HepG2 (cell line): ENCODE measurements around the gene GLIS1. TPM values are rescaled to one million over a fixed set of nuclear protein-coding genes. Genes with fewer than 3 reads are reported as not detected.

ENCODE experiments used
- ATAC-seq: fragments of 200-7000 bp; cut with Tn5 transposase; 3 replicates; pipeline ENCODE4 v1.9.1; 2020; ENCODE audit warnings: mild to moderate bottlenecking, moderate library complexity
- BruUV-seq: library from RNA; stranded (reverse); fragments of 400-500 nt; replicated peaks from 2 replicates; lab custom pipeline; 2021; lab: Mats Ljungman, UMichigan
- CTCF ChIA-PET: fragments of 300-600 bp; formaldehyde crosslinking; extraction: SDS; loops from one replicate; lab custom pipeline; 2021; ENCODE audit warnings: low total read pairs, inconsistent platforms, low intra/inter-chr PET ratio; lab: Yijun Ruan, JAX
- POLR2A ChIA-PET: fragments of 350-600 bp; sonication (Branson Sonifier 250); formaldehyde crosslinking; loops from one replicate; lab custom pipeline; 2020; ENCODE audit warnings: antibody characterized with exemption, inconsistent platforms; lab: Yijun Ruan, JAX
- DNase-seq: peaks from one replicate; pipeline ENCODE4 v3.0.0-alpha.2; 2015; ENCODE audit warnings: low spot score
- FAIRE-seq: peaks from 3 replicates; lab custom pipeline; 2011; peaks lifted over from hg19 to GRCh38; lab: Jason Lieb, UNC
- H2AFZ ChIP-seq: one replicate; pipeline ENCODE4 v1.6.1; 2011; ENCODE audit warnings: low read length, inconsistent platforms
- H3K27ac ChIP-seq: fragments of 300-600 bp; 3 replicates; pipeline ENCODE4 v1.8.0; 2011; ENCODE audit warnings: mixed run types, mild to moderate bottlenecking, mixed read lengths, low read length, inconsistent platforms; ENCODE audit not compliant: insufficient read depth; ENCODE audit errors: extremely low read length
- H3K27me3 ChIP-seq, 2 experiments: fragments of 200-600 bp in 1 of 2; 2 replicates in 1 of 2; 3 replicates in 1 of 2; pipeline versions ENCODE4 v1.6.0 to v1.8.0; 2011; ENCODE audit warnings: low read length in 2 of 2, mild to moderate bottlenecking in 2 of 2, moderate library complexity in 2 of 2, inconsistent platforms in 1 of 2; ENCODE audit not compliant: insufficient read depth in 2 of 2, control insufficient read depth in 1 of 2
- H3K36me3 ChIP-seq, 2 experiments: fragments of 200-600 bp in 1 of 2; replicated peaks in 1 of 2; 2 replicates in 1 of 2; 3 replicates in 1 of 2; pipeline versions ENCODE4 v1.5.1 to v1.8.0; 2011; ENCODE audit warnings: low read length in 2 of 2, inconsistent platforms in 1 of 2; ENCODE audit not compliant: insufficient read depth in 2 of 2, control insufficient read depth in 1 of 2
- H3K4me1 ChIP-seq: 2 replicates; pipeline ENCODE4 v1.5.1; 2012; ENCODE audit warnings: low read length, inconsistent platforms; ENCODE audit not compliant: insufficient read depth
- H3K4me2 ChIP-seq: 2 replicates; pipeline ENCODE4 v1.6.0; 2011; ENCODE audit warnings: low read depth, low read length, inconsistent platforms
- H3K4me3 ChIP-seq, 3 experiments: fragments of 200-600 bp in 1 of 3; sonication (generic), shearing (Covaris generic) in 1 of 3; replicated peaks in 1 of 3; 2 replicates each; pipeline ENCODE4 v1.5.1; 2011 to 2016; ENCODE audit warnings: low read length in 3 of 3, inconsistent platforms in 2 of 3, low read depth in 2 of 3, mild to moderate bottlenecking in 2 of 3, control low read depth in 1 of 3, mixed read lengths in 1 of 3; ENCODE audit not compliant: insufficient read depth in 1 of 3
- H3K79me2 ChIP-seq: one replicate; pipeline ENCODE4 v1.6.1; 2011; ENCODE audit warnings: low read length, inconsistent platforms; ENCODE audit not compliant: insufficient read depth
- H3K9ac ChIP-seq: 2 replicates; pipeline ENCODE4 v1.6.0; 2011; ENCODE audit warnings: mild to moderate bottlenecking, low read depth, low read length, inconsistent platforms; ENCODE audit not compliant: insufficient read depth
- H3K9me3 ChIP-seq: 2 replicates; pipeline ENCODE4 v1.5.1; 2012; ENCODE audit warnings: mild to moderate bottlenecking, low read length
- H4K20me1 ChIP-seq: 2 replicates; pipeline ENCODE4 v1.6.0; 2011; ENCODE audit warnings: inconsistent platforms, mild to moderate bottlenecking, low read length, moderate library complexity; ENCODE audit not compliant: insufficient read depth
- CHD2 ChIP-seq: IDR thresholded peaks from 2 replicates; pipeline ENCODE4 v1.6.1; 2011; ENCODE audit warnings: low read depth, low read length, improper control_type of control experiment
- ETV6 ChIP-seq: sonication (generic); formaldehyde crosslinking; conservative IDR thresholded peaks from 2 replicates; pipeline ENCODE4 v1.4.0; 2020; ENCODE audit warnings: missing genetic modification reagents
- HMGA1 ChIP-seq: sonication (generic); formaldehyde crosslinking; conservative IDR thresholded peaks from 2 replicates; pipeline ENCODE4 v1.4.0; 2020; ENCODE audit warnings: missing genetic modification reagents
- IRX3 ChIP-seq: sonication (generic); formaldehyde crosslinking; IDR thresholded peaks from 2 replicates; pipeline ENCODE4 v1.8.1; 2023; ENCODE audit warnings: mild to moderate bottlenecking, low read depth, missing genetic modification reagents, borderline replicate concordance
- KDM5B ChIP-seq: sonication (generic); formaldehyde crosslinking; IDR thresholded peaks from 2 replicates; pipeline ENCODE4 v1.4.0; 2020; ENCODE audit warnings: missing genetic modification reagents, mild to moderate bottlenecking, borderline replicate concordance
- MLLT10 ChIP-seq: sonication (generic); formaldehyde crosslinking; IDR thresholded peaks from 2 replicates; pipeline ENCODE4 v1.4.0; 2020; ENCODE audit warnings: missing genetic modification reagents
- RBAK ChIP-seq: sonication (generic); formaldehyde crosslinking; IDR thresholded peaks from 2 replicates; pipeline ENCODE4 v1.5.1; 2020; ENCODE audit warnings: mild to moderate bottlenecking, missing genetic modification reagents
- ZNF280B ChIP-seq: sonication (generic); formaldehyde crosslinking; IDR thresholded peaks from 2 replicates; pipeline ENCODE4 v1.5.0; 2020; ENCODE audit warnings: missing genetic modification reagents, mild to moderate bottlenecking, borderline replicate concordance
- ZNF569 ChIP-seq: sonication (generic); formaldehyde crosslinking; IDR thresholded peaks from 2 replicates; pipeline ENCODE4 v1.5.0; 2020; ENCODE audit warnings: mild to moderate bottlenecking, missing genetic modification reagents, moderate library complexity, borderline replicate concordance
- ZNF773 ChIP-seq: sonication (generic); formaldehyde crosslinking; IDR thresholded peaks from 2 replicates; pipeline ENCODE4 v1.4.0; 2020; ENCODE audit warnings: missing genetic modification reagents, borderline replicate concordance
- WGBS: methylation state at CpG from one replicate; pipeline ENCODE4 v1.1.6; 2017; ENCODE audit warnings: low lambda C conversion rate; 5-methylcytosine and 5-hydroxymethylcytosine counted together
- in situ Hi-C: cut with HindIII; loops from 2 replicates; pipeline ENCODE4 v1.10.0; 2017; ENCODE audit warnings: low pct_unique_long_range_greater_than_20kb; ENCODE audit not compliant: extremely low pct_ligation_motif_present
- intact Hi-C: fragments of 100-400 bp; cut with micrococcal nuclease; formaldehyde crosslinking; loops from one replicate; pipeline ENCODE4 v1.10.0; 2022; ENCODE audit not compliant: unreplicated experiment
- polyA plus RNA-seq, 8 experiments: library from polyadenylated mRNA; depleted of rRNA in 3 of 8; stranded (reverse) in 7 of 8; unstranded in 1 of 8; fragments of >200 nt; fragmentation: Illumina TruSeq in 4 of 8; extraction: Trizol in 4 of 8; gene quantifications; 2 replicates each; pipeline versions ENCODE4 v1.2.1 to v1.2.3, GENCODE V29; 2011 to 2016; ENCODE audit warnings: low read depth in 4 of 8, missing spikeins in 1 of 8, mixed read lengths in 1 of 8; ENCODE audit not compliant: insufficient read depth in 1 of 8
- total RNA-seq, 5 experiments: library from RNA; depleted of rRNA; stranded (reverse); fragments of >200 nt; fragmentation: Illumina TruSeq; extraction: Trizol; gene quantifications; 2 replicates each; pipeline ENCODE4 v1.2.3, GENCODE V29; 2016; ENCODE audit warnings: low read depth in 1 of 5
- TF ChIP-seq, protein P1 (sequence below): sonication (generic); formaldehyde crosslinking; IDR thresholded peaks from 2 replicates; pipeline ENCODE4 v1.5.0; 2020; ENCODE audit warnings: missing genetic modification reagents
- TF ChIP-seq, protein P2 (sequence below), 2 experiments: IDR thresholded peaks; 2 replicates each; pipeline ENCODE4 v1.6.1; 2011 to 2012; ENCODE audit warnings: low read length in 2 of 2, borderline replicate concordance in 1 of 2, low read depth in 1 of 2, mild to moderate bottlenecking in 1 of 2, moderate library complexity in 1 of 2
- TF ChIP-seq, protein P3 (sequence below): sonication (generic); formaldehyde crosslinking; IDR thresholded peaks from 2 replicates; pipeline ENCODE4 v1.8.0; 2022; ENCODE audit warnings: mild to moderate bottlenecking, missing genetic modification reagents
- TF ChIP-seq, protein P4 (sequence below): sonication (generic); formaldehyde crosslinking; IDR thresholded peaks from 2 replicates; pipeline ENCODE4 v1.8.1; 2023; ENCODE audit warnings: missing genetic modification reagents, inconsistent platforms, borderline replicate concordance

GLIS1 gene
- total and polyA plus RNA-seq, 2 of the 13 experiments (the other 11 are each of a cell fraction or from before 2014, with no cell fraction given), result 0.03 TPM; not detected in 1

GRCh38 chr1:53527368-53527767 lies 211.6 kb downstream of the GLIS1 start:
- H4K20me1 ChIP-seq, result no peaks in the 10 kb centered on the region
- no peak overlapping the region for H3K27ac ChIP-seq
- H3K9me3 ChIP-seq, result no peaks in the 10 kb centered on the region
- H2AFZ ChIP-seq, result no peak overlapping the region
- H3K4me3 ChIP-seq, result no peak overlapping the region
- H3K27me3 ChIP-seq, result peaks cover 10 to 59% of the 10 kb centered on the region in 2 experiments
- H3K9ac ChIP-seq, result no peak overlapping the region
- no CpG with 5 or more reads among the region's 7 CpGs for WGBS
- in situ Hi-C loops (no loop called here), intact Hi-C loops (no loop called here)
- DNase-seq (no peak), FAIRE-seq (no peak), ATAC-seq (no peak; the same call in 2 of the 3 replicates)
- no peak for TF ChIP-seq ZNF280B (CRISPR knock-in tag)
- TF ChIP-seq, protein P1, sequence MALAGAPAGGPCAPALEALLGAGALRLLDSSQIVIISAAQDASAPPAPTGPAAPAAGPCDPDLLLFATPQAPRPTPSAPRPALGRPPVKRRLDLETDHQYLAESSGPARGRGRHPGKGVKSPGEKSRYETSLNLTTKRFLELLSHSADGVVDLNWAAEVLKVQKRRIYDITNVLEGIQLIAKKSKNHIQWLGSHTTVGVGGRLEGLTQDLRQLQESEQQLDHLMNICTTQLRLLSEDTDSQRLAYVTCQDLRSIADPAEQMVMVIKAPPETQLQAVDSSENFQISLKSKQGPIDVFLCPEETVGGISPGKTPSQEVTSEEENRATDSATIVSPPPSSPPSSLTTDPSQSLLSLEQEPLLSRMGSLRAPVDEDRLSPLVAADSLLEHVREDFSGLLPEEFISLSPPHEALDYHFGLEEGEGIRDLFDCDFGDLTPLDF (CRISPR knock-in tag), result no peak
- TF ChIP-seq ETV6 (CRISPR knock-in tag), result no peak
- TF ChIP-seq, protein P2, sequence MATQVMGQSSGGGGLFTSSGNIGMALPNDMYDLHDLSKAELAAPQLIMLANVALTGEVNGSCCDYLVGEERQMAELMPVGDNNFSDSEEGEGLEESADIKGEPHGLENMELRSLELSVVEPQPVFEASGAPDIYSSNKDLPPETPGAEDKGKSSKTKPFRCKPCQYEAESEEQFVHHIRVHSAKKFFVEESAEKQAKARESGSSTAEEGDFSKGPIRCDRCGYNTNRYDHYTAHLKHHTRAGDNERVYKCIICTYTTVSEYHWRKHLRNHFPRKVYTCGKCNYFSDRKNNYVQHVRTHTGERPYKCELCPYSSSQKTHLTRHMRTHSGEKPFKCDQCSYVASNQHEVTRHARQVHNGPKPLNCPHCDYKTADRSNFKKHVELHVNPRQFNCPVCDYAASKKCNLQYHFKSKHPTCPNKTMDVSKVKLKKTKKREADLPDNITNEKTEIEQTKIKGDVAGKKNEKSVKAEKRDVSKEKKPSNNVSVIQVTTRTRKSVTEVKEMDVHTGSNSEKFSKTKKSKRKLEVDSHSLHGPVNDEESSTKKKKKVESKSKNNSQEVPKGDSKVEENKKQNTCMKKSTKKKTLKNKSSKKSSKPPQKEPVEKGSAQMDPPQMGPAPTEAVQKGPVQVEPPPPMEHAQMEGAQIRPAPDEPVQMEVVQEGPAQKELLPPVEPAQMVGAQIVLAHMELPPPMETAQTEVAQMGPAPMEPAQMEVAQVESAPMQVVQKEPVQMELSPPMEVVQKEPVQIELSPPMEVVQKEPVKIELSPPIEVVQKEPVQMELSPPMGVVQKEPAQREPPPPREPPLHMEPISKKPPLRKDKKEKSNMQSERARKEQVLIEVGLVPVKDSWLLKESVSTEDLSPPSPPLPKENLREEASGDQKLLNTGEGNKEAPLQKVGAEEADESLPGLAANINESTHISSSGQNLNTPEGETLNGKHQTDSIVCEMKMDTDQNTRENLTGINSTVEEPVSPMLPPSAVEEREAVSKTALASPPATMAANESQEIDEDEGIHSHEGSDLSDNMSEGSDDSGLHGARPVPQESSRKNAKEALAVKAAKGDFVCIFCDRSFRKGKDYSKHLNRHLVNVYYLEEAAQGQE (IDR thresholded peaks at IDR 0.05; ENCODE audit: borderline replicate concordance in 1 of 2, low read depth in 1 of 2, low read length in 2 of 2), result no peak
- no peak for TF ChIP-seq RBAK (CRISPR knock-in tag)
- TF ChIP-seq, protein P3, sequence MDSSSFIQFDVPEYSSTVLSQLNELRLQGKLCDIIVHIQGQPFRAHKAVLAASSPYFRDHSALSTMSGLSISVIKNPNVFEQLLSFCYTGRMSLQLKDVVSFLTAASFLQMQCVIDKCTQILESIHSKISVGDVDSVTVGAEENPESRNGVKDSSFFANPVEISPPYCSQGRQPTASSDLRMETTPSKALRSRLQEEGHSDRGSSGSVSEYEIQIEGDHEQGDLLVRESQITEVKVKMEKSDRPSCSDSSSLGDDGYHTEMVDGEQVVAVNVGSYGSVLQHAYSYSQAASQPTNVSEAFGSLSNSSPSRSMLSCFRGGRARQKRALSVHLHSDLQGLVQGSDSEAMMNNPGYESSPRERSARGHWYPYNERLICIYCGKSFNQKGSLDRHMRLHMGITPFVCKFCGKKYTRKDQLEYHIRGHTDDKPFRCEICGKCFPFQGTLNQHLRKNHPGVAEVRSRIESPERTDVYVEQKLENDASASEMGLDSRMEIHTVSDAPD (CRISPR knock-in tag), result no peak
- no peak for TF ChIP-seq KDM5B (CRISPR knock-in tag)
- no peak for TF ChIP-seq ZNF773 (CRISPR knock-in tag)
- no peak for TF ChIP-seq HMGA1 (CRISPR knock-in tag)
- TF ChIP-seq, protein P4, sequence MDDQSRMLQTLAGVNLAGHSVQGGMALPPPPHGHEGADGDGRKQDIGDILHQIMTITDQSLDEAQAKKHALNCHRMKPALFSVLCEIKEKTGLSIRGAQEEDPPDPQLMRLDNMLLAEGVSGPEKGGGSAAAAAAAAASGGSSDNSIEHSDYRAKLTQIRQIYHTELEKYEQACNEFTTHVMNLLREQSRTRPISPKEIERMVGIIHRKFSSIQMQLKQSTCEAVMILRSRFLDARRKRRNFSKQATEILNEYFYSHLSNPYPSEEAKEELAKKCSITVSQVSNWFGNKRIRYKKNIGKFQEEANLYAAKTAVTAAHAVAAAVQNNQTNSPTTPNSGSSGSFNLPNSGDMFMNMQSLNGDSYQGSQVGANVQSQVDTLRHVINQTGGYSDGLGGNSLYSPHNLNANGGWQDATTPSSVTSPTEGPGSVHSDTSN (CRISPR knock-in tag), result no peak
- no peak for TF ChIP-seq ZNF569 (CRISPR knock-in tag)
- no peak for TF ChIP-seq MLLT10 (CRISPR knock-in tag)
- no peak for TF ChIP-seq IRX3 (CRISPR knock-in tag)
- TF ChIP-seq CHD2, result no peak
- no peaks in the 10 kb centered on the region for H3K36me3 ChIP-seq
- ChIA-PET POLR2A (no interaction called here), CTCF (no interaction called here)
- no TSS peak for BruUV-seq
- no peaks in the 10 kb centered on the region for H3K79me2 ChIP-seq
- H3K4me2 ChIP-seq, result no peak overlapping the region
- H3K4me1 ChIP-seq, result peaks cover 11% of the 10 kb centered on the region
